Measurements from ENCODE around the gene HSPG2.

- TF ChIP-seq EZH2phosphoT487 (IDR thresholded peaks at IDR 0.05; ENCODE audit: low read depth, severe bottlenecking, unreplicated experiment) (no peak), EZH2 (IDR thresholded peaks at IDR 0.05; ENCODE audit: borderline replicate concordance) (no peak)
- TF ChIP-seq, protein P1, sequence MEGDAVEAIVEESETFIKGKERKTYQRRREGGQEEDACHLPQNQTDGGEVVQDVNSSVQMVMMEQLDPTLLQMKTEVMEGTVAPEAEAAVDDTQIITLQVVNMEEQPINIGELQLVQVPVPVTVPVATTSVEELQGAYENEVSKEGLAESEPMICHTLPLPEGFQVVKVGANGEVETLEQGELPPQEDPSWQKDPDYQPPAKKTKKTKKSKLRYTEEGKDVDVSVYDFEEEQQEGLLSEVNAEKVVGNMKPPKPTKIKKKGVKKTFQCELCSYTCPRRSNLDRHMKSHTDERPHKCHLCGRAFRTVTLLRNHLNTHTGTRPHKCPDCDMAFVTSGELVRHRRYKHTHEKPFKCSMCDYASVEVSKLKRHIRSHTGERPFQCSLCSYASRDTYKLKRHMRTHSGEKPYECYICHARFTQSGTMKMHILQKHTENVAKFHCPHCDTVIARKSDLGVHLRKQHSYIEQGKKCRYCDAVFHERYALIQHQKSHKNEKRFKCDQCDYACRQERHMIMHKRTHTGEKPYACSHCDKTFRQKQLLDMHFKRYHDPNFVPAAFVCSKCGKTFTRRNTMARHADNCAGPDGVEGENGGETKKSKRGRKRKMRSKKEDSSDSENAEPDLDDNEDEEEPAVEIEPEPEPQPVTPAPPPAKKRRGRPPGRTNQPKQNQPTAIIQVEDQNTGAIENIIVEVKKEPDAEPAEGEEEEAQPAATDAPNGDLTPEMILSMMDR (IDR thresholded peaks at IDR 0.05; ENCODE audit: poor library complexity): no peak
Observed at GRCh38 chr1:21823206-21823979, 113.7 kb downstream of the HSPG2 start.
